HL-60 (cell line): Measurements from ENCODE around the gene PTBP3.

Experiments used
- GABPA ChIP-seq: IDR thresholded peaks from 2 replicates; pipeline ENCODE4 v1.6.1; 2012; ENCODE audit warnings: low read depth
- POLR2AphosphoS5 ChIP-seq: IDR thresholded peaks from 2 replicates; pipeline ENCODE4 v1.6.1; 2012; ENCODE audit warnings: low read depth
- SPI1 ChIP-seq: IDR thresholded peaks from 2 replicates; pipeline ENCODE4 v1.6.1; 2012; ENCODE audit warnings: low read depth, mild to moderate bottlenecking, borderline replicate concordance
- TF ChIP-seq, protein P1 (sequence below): IDR thresholded peaks from one replicate; pipeline ENCODE4 v1.5.1; 2011; ENCODE audit warnings: low read length, control low read depth, inconsistent platforms; ENCODE audit not compliant: insufficient read depth
- TF ChIP-seq, protein P2 (sequence below): IDR thresholded peaks from 2 replicates; pipeline ENCODE4 v1.6.1; 2012; ENCODE audit warnings: low read depth; ENCODE audit not compliant: insufficient replicate concordance

DNA sequence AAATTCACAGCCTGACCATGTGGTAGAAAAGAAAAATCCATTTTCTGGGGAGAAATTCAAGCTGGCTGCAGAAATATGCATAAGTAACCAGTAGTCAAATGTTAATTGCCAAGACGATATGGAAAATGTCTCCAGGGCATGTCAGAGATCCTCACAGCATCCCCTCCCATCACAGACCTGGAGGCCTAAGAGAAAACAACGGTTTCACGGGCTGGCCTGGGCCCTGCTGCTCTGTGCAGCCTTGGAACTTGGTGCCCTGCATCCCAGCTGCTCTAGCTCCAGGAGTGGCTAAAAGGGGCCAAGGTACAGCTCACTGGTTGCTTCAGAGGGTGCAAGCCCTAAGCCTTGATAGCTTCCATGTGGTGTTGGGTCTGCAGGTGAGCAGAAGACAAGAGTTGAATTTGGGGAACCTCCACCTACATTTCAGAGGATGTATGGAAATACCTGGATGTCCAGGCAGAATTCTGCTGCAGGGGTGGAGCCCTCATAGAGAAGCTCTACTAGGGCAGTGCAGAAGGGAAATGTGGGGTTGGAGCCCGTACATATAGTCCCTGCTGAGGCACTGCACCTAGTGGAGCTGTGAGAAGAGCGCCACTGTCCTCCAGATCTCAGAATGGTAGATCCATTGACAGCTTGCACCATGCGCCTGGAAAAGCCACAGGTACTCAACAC is 49.7 kb downstream of the PTBP3 start:
- TF ChIP-seq GABPA (no peak), POLR2AphosphoS5 (no peak), SPI1 (no peak)
- TF ChIP-seq, protein P1, sequence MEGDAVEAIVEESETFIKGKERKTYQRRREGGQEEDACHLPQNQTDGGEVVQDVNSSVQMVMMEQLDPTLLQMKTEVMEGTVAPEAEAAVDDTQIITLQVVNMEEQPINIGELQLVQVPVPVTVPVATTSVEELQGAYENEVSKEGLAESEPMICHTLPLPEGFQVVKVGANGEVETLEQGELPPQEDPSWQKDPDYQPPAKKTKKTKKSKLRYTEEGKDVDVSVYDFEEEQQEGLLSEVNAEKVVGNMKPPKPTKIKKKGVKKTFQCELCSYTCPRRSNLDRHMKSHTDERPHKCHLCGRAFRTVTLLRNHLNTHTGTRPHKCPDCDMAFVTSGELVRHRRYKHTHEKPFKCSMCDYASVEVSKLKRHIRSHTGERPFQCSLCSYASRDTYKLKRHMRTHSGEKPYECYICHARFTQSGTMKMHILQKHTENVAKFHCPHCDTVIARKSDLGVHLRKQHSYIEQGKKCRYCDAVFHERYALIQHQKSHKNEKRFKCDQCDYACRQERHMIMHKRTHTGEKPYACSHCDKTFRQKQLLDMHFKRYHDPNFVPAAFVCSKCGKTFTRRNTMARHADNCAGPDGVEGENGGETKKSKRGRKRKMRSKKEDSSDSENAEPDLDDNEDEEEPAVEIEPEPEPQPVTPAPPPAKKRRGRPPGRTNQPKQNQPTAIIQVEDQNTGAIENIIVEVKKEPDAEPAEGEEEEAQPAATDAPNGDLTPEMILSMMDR: no peak
- TF ChIP-seq, protein P2, sequence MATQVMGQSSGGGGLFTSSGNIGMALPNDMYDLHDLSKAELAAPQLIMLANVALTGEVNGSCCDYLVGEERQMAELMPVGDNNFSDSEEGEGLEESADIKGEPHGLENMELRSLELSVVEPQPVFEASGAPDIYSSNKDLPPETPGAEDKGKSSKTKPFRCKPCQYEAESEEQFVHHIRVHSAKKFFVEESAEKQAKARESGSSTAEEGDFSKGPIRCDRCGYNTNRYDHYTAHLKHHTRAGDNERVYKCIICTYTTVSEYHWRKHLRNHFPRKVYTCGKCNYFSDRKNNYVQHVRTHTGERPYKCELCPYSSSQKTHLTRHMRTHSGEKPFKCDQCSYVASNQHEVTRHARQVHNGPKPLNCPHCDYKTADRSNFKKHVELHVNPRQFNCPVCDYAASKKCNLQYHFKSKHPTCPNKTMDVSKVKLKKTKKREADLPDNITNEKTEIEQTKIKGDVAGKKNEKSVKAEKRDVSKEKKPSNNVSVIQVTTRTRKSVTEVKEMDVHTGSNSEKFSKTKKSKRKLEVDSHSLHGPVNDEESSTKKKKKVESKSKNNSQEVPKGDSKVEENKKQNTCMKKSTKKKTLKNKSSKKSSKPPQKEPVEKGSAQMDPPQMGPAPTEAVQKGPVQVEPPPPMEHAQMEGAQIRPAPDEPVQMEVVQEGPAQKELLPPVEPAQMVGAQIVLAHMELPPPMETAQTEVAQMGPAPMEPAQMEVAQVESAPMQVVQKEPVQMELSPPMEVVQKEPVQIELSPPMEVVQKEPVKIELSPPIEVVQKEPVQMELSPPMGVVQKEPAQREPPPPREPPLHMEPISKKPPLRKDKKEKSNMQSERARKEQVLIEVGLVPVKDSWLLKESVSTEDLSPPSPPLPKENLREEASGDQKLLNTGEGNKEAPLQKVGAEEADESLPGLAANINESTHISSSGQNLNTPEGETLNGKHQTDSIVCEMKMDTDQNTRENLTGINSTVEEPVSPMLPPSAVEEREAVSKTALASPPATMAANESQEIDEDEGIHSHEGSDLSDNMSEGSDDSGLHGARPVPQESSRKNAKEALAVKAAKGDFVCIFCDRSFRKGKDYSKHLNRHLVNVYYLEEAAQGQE: no peak
